VCaP (cell line): ENCODE measurements around the gene UBAC2.
"Not testable (repeated sequence)": the region's sequence is repeated elsewhere in the genome, so short reads cannot be mapped to it uniquely, and the experiment has no call there.

Source experiments
- H3K27ac ChIP-seq: fragments of 450-650 bp; 2 replicates; pipeline ENCODE4 v1.5.1; 2017
- TF ChIP-seq, protein P1 (sequence below): fragments of 450-650 bp; conservative IDR thresholded peaks from 2 replicates; pipeline ENCODE4 v1.5.1; 2017; ENCODE audit warnings: mild to moderate bottlenecking, moderate library complexity

Gene UBAC2

DNA sequence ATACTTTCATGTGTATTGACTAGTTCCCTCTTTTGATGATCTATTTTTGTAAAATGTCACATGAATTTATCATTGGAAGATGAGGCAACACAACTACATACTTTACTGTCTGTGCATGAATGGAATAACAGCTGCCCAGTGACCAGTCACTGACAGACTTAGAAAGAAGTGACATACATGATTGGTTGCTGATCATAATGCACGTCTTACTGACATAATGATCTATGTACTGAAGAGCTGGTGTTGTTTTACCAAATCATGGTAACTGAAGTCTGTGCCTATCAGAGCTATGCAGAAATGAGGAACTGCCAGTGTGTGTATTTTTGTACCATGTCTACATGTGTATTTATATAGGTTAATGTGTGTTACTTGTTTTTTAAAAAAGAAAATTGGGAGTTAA, 31.1 kb downstream of the UBAC2 start:
- TF ChIP-seq, protein P1, sequence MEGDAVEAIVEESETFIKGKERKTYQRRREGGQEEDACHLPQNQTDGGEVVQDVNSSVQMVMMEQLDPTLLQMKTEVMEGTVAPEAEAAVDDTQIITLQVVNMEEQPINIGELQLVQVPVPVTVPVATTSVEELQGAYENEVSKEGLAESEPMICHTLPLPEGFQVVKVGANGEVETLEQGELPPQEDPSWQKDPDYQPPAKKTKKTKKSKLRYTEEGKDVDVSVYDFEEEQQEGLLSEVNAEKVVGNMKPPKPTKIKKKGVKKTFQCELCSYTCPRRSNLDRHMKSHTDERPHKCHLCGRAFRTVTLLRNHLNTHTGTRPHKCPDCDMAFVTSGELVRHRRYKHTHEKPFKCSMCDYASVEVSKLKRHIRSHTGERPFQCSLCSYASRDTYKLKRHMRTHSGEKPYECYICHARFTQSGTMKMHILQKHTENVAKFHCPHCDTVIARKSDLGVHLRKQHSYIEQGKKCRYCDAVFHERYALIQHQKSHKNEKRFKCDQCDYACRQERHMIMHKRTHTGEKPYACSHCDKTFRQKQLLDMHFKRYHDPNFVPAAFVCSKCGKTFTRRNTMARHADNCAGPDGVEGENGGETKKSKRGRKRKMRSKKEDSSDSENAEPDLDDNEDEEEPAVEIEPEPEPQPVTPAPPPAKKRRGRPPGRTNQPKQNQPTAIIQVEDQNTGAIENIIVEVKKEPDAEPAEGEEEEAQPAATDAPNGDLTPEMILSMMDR = no peak
- H3K27ac ChIP-seq = no peak overlapping the region

DNA sequence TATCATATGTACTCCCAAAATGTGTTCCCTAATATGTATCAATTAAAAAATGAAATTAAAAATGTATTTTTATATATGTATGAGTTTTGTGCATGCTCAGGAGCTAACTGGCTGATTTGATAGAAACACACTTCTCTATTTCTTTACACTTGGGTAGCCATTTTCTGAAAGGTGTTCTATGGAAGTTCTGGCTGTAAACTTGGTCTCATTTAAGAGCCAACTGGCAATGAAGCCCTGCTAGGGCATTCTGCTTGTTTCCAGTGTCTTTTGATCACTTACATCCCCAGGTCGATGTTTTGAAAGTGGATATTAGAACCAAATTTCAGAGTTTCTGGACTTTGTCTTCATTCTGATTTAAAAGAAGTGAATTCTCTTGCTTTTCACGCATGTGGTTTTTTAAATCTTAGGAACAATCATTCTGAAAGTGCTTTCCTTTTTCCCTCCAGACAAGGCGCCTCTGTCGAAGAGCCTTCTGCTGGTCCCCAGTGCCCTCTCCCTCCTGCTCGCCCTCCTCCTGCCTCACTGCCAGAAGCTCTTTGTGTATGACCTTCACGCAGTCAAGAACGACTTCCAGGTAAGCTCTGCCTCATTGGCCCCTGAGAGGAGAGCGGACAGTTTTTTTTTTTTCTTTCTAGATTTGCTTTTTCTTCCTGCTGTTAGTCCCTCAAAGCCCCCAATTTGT, 37.5 kb downstream of the UBAC2 start:
- TF ChIP-seq, protein P1 = no peak
- no peak overlapping the region for H3K27ac ChIP-seq

DNA sequence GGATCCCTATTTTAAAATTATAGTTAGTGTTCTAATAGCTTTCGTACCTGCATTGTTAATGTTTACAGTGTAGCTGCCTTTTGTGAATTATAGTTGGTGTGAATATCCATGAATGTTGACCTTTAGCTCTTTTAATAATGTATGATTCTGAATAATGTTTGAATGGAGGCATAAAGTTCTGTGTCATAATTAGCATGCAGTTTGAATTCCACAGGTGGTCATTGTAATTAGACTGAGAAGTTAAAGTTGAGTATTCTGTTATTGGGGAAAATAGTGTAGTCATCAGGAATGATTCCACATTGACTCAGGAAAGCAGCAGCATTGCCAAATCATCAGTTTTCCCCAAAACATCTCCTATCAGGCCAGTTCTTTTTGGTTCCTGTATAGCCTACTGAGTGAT, 45.4 kb downstream of the UBAC2 start:
- TF ChIP-seq, protein P1 = no peak
- no peak overlapping the region for H3K27ac ChIP-seq

DNA sequence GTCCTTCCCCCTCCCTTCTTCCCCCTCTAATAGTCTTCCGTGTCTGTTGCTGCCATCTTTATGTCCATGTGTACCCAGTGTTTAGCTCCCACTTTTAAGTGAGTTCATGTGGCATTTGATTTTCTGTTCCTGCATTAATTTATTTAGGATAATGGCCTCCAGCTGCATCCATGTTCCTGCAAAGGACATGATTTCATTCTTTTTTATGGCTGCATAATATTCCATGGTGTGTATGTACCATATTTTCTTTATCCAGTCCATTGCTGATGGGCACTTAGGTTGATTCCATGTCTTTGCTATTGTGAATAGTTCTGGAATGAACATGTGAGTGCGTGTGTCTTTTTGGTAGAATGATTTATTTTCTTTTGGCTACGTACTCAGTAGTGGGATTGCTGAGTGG, 48.5 kb downstream of the UBAC2 start:
- not testable (repeated sequence) for H3K27ac ChIP-seq

DNA sequence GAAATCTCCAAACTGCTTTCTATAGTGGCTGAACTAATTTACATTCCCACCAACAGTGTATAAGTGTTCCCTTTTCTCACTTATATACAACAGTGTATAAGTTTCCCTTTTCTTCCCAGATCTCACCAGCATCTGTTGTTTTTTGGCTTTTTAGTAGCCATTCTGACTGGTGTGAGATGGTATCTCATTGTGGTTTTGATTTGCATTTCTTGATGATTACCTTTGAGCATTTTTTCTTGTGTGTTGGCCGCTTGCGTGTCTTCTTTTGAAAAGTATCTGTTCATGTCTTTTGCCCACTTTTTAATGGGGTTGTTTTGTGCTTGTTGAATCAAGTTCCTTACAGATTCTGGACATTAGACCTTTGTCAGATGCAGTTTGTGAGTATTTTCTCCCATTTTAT, 49.0 kb downstream of the UBAC2 start:
- not testable (repeated sequence) for H3K27ac ChIP-seq

DNA sequence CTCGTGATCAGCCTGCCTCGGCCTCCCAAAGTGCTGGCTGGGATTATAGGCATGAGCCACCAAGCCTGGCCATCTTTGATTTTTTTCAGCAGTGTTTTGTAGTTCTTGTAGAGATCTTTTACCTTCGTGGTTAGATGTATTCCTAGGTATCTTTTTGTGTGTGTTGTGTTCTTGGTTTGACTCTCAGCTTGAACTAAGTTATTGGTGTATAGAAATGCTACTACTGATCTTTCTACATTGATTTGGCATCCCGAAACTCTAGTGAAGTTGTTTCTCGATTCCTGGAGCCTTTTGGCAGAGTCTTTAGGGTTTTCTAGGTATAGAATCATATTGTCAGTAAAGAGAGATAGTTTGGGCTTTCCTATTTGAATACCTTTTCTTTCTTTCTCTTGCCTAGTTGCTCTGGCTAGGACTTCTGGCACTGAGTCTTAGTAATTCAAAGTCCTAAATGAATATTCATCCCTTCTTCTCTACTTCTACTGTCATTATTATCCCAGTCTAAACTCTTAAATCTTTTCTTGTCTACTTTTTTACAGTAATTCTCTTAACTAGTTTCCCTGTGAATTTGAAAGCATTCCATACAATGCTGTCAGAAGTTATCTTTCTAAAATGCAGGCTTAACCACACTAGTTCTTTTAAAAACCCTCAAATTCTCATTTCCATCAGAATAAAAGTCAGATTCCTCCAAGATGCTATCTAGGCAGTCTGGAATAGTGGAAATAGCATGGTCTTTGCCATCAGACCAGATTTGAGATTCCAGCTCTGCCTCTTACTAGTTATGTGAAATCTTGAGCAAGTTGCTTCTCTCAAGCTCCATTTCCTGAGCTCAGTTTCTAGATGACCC, 50.5 kb downstream of the UBAC2 start:
- no peak overlapping the region for H3K27ac ChIP-seq
- TF ChIP-seq, protein P1 = no peak

DNA sequence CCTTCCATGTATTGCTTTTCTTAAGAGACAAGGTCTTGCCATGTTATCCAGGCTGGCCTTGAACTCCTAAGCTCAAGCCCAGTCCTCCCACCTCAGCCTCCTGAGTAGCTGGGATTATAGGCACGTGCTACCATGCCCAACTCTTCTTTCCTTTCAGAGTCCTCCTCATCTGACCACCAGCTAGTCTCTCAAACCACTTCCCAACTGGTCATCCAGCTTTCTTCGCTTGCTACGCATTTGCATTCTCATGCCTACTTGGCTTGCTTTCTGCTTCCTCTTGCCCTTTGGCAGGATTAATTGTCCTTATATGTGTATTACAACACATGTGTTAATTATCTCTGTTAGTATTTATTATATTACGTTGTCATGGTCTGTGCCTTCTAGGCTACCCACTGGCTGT, 51.3 kb downstream of the UBAC2 start:
- no peak overlapping the region for H3K27ac ChIP-seq
- TF ChIP-seq, protein P1 = no peak

DNA sequence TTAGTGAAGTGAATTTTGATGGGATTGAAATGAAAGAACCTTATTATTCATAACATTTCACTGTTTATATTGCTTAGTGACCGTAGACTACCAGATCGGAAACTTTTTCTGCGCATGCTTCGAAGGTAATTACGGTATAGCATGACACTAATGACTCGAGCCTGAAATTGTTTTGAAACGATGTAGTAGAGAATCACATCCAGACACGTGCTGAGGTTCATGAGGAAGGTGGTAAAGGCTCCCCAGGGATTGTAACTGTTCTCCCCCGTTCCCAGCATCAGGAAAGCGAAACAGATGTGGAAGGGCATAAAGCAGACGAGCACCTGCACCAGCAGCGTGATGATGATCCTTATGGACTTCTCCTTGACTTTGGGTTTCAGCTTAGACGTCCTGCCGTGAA, 54.2 kb downstream of the UBAC2 start:
- TF ChIP-seq, protein P1 = no peak
- no peak overlapping the region for H3K27ac ChIP-seq
